WTC11 (cell line): Measurements from ENCODE around the gene SYT8. TPM values are rescaled to one million over a fixed set of nuclear protein-coding genes. Genes with fewer than 3 reads are reported as not detected.

Source experiments
- ATAC-seq: fragments of 200-7000 bp; cut with Tn5 transposase; 2 replicates; pipeline ENCODE4 v1.10.0; 2021; ENCODE audit warnings: mild to moderate bottlenecking, moderate library complexity
- CTCF ChIA-PET: fragments of 300-600 bp; sonication (Branson Sonifier 250); formaldehyde crosslinking; loops from one replicate; lab custom pipeline; 2021; ENCODE audit warnings: antibody characterized with exemption; lab: Charles Lee
- POLR2A ChIA-PET: fragments of 350-600 bp; sonication (Branson Sonifier 250); formaldehyde crosslinking; loops from one replicate; lab custom pipeline; 2021; ENCODE audit warnings: antibody characterized with exemption; lab: Charles Lee
- DNase-seq: peaks from one replicate; pipeline ENCODE4 v3.0.0; 2021; ENCODE audit warnings: low spot score
- H3K27ac Mint-ChIP-seq: 2 replicates; pipeline ENCODE4 v1.8.0; 2021; ENCODE audit warnings: mixed read lengths
- H3K27me3 Mint-ChIP-seq: 2 replicates; pipeline ENCODE4 v1.8.0; 2021; ENCODE audit warnings: low read depth, mild to moderate bottlenecking, moderate library complexity, mixed read lengths
- H3K36me3 Mint-ChIP-seq: 2 replicates; pipeline ENCODE4 v1.8.0; 2021; ENCODE audit warnings: mixed read lengths
- H3K4me1 Mint-ChIP-seq: 2 replicates; pipeline ENCODE4 v1.8.0; 2022; ENCODE audit warnings: mixed read lengths
- H3K4me3 Mint-ChIP-seq: 2 replicates; pipeline ENCODE4 v1.8.0; 2021; ENCODE audit warnings: mild to moderate bottlenecking, moderate library complexity, mixed read lengths
- H3K9me3 Mint-ChIP-seq: 2 replicates; pipeline ENCODE4 v1.8.0; 2021; ENCODE audit warnings: mixed read lengths
- GRHL2 ChIP-seq: fragments of 250-450 bp; sonication (Bioruptor Pico); IDR thresholded peaks from 2 replicates; pipeline ENCODE4 v1.8.0; 2022; ENCODE audit warnings: mild to moderate bottlenecking, moderate library complexity; ENCODE audit not compliant: insufficient replicate concordance, severe bottlenecking
- GTF2I ChIP-seq: fragments of 250-450 bp; sonication (Bioruptor Pico); conservative IDR thresholded peaks from 2 replicates; pipeline ENCODE4 v1.4.0; 2021; ENCODE audit warnings: mild to moderate bottlenecking
- HMGA2 ChIP-seq: fragments of 250-450 bp; sonication (Bioruptor Pico); IDR thresholded peaks from 2 replicates; pipeline ENCODE4 v1.4.0; 2021; ENCODE audit warnings: mild to moderate bottlenecking, moderate library complexity
- MXD4 ChIP-seq: fragments of 250-450 bp; sonication (Bioruptor Pico); IDR thresholded peaks from 2 replicates; pipeline ENCODE4 v1.8.0; 2021; ENCODE audit warnings: mild to moderate bottlenecking, moderate library complexity, borderline replicate concordance
- MYBL2 ChIP-seq: sonication (generic); formaldehyde crosslinking; IDR thresholded peaks from 2 replicates; pipeline ENCODE4 v1.8.1; 2023; ENCODE audit warnings: mild to moderate bottlenecking, moderate library complexity, missing genetic modification reagents
- NFE2L1 ChIP-seq: sonication (generic); formaldehyde crosslinking; IDR thresholded peaks from 2 replicates; pipeline ENCODE4 v1.8.1; 2023; ENCODE audit warnings: missing genetic modification reagents
- NR1H2 ChIP-seq: sonication (generic); formaldehyde crosslinking; IDR thresholded peaks from 2 replicates; pipeline ENCODE4 v1.9.0; 2021; ENCODE audit warnings: mild to moderate bottlenecking, moderate library complexity, missing genetic modification reagents
- PRRX2 ChIP-seq: fragments of 250-450 bp; sonication (Bioruptor Pico); IDR thresholded peaks from 2 replicates; pipeline ENCODE4 v1.8.0; 2021; ENCODE audit warnings: mild to moderate bottlenecking
- RELA ChIP-seq: sonication (generic); formaldehyde crosslinking; IDR thresholded peaks from 2 replicates; pipeline ENCODE4 v1.8.1; 2022; ENCODE audit warnings: missing genetic modification reagents, mild to moderate bottlenecking, borderline replicate concordance
- SMAD4 ChIP-seq: sonication (generic); formaldehyde crosslinking; IDR thresholded peaks from 2 replicates; pipeline ENCODE4 v1.8.0; 2022; ENCODE audit warnings: mild to moderate bottlenecking, missing genetic modification reagents
- ZNF263 ChIP-seq: sonication (generic); formaldehyde crosslinking; IDR thresholded peaks from 2 replicates; pipeline ENCODE4 v1.8.1; 2022; ENCODE audit warnings: low read depth, mild to moderate bottlenecking, moderate library complexity, missing genetic modification reagents
- ZNF317 ChIP-seq: sonication (generic); formaldehyde crosslinking; IDR thresholded peaks from 2 replicates; pipeline ENCODE4 v1.8.1; 2023; ENCODE audit warnings: low read depth, mild to moderate bottlenecking, moderate library complexity, missing genetic modification reagents, borderline replicate concordance
- ZNF423 ChIP-seq: fragments of 250-450 bp; sonication (Bioruptor Pico); IDR thresholded peaks from 2 replicates; pipeline ENCODE4 v2.1.2; 2022; ENCODE audit warnings: mild to moderate bottlenecking, moderate library complexity
- total RNA-seq: library from RNA; stranded (reverse); gene quantifications from 3 replicates; pipeline ENCODE4 v1.2.3, GENCODE V29; 2021
- TF ChIP-seq, protein P1 (sequence below): sonication (generic); formaldehyde crosslinking; IDR thresholded peaks from 2 replicates; pipeline ENCODE4 v1.8.0; 2023; ENCODE audit warnings: missing genetic modification reagents
- TF ChIP-seq, protein P2 (sequence below): sonication (generic); formaldehyde crosslinking; IDR thresholded peaks from 2 replicates; pipeline ENCODE4 v1.8.0; 2023; ENCODE audit warnings: mild to moderate bottlenecking, missing genetic modification reagents
- TF ChIP-seq, protein P3 (sequence below): sonication (generic); formaldehyde crosslinking; IDR thresholded peaks from 2 replicates; pipeline ENCODE4 v1.8.1; 2023; ENCODE audit warnings: mild to moderate bottlenecking, missing genetic modification reagents
- TF ChIP-seq, protein P4 (sequence below): sonication (generic); formaldehyde crosslinking; IDR thresholded peaks from 2 replicates; pipeline ENCODE4 v1.8.0; 2022; ENCODE audit warnings: mild to moderate bottlenecking, missing genetic modification reagents
- TF ChIP-seq, protein P5 (sequence below): fragments of 250-450 bp; sonication (Bioruptor Pico); IDR thresholded peaks from 2 replicates; pipeline ENCODE4 v1.8.0; 2021; ENCODE audit warnings: mild to moderate bottlenecking
- TF ChIP-seq, protein P6 (sequence below): sonication (generic); formaldehyde crosslinking; IDR thresholded peaks from 2 replicates; pipeline ENCODE4 v1.8.0; 2022; ENCODE audit warnings: mild to moderate bottlenecking, missing genetic modification reagents

The SYT8 gene
- total RNA-seq, 1 experiment from 2014 or later: 0.37 TPM

DNA sequence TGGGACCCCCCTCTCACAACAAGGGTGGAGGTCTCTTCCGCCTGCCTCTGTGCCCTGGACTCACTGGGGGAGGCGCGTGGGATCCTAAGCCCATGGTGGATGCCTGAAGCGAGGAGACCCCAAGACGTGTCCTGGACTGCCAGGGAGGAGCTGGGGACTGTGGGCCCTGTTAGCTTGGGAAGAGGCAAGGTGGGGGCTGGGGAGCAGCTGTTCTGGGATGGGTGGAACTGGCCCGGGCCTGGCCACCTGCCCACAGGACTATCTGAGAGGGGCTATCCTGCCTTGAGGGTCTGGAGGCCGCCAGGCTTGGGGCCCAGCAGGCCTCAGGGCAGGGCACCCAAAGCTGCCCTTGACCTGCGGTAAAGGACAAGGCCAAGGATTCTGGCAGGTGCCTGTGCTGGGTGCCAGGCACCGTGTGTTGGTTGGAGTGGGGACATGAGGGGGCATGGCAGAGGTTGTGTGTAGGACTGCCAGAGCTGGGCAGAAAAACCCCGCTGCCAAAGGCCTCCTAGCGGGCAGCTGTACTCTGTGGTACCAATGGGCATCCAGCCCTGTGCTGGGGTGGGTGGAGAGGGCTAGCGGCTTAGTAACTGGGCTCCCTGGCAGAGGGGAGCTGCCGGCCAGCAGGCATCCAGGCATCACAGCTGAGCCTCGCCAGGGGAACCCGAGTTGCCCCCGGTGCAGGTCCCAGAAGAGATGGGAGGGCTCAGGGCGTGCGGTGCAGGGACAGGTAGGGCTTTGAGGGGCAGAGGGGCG is 18.8 kb downstream of the SYT8 start (continued):
- TF ChIP-seq MYBL2 (CRISPR knock-in tag): no peak
- no peak for TF ChIP-seq GTF2I (CRISPR knock-in tag)

DNA sequence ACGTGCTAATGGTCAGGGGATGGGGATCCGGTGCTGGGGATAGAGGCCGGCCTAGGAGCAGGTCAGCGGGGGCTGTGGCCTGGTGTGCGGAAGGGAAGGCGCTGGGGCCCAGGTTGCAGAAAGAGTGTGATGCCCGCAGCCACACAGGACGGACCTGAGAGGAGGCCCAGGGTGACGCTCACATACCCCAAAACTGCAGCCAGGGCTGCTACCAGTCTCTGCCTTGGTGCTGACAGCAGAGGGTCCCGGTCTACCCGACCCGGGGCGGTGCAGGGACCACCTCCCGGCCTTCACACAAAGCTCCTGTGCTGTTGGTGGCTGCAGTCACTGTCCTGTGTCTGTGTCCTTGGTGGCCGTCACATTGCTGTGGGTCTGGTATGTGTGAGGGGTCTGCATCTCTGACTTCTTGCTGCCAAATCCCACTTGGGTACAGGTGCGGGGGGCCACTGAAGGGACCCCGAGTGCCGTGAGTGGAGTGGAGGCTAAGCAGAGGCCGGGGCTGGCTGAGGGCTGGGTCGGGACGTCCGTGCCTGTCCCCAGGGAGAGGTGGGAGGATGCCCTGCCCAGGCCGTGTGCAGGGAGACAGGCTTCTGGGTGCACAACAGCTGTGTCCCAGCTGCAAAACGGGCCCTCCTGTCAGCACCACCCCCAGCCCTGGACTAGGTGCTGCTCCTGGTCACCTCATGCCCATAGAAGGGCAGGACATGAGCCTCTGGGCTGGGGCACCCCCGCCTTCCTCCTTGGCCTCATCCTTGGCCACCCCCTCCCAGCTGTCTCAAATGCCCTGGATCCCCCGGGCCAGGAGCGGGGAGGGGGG is 19.6 kb downstream of the SYT8 start:
- ChIA-PET CTCF (interaction anchor here (1.5 to 2.9 kb wide), 6 partner anchors 22 to 297 kb away, joined by 5 to 13 read pairs (median 8); no protein-coding TSS in a partner anchor), POLR2A (interaction anchor here (0.5 kb wide), 1 partner anchor 128 kb away, joined by 3 read pairs; no protein-coding TSS in a partner anchor)
- TF ChIP-seq, protein P1, sequence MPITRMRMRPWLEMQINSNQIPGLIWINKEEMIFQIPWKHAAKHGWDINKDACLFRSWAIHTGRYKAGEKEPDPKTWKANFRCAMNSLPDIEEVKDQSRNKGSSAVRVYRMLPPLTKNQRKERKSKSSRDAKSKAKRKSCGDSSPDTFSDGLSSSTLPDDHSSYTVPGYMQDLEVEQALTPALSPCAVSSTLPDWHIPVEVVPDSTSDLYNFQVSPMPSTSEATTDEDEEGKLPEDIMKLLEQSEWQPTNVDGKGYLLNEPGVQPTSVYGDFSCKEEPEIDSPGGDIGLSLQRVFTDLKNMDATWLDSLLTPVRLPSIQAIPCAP (CRISPR knock-in tag): no peak
- no peak for TF ChIP-seq NFE2L1 (CRISPR knock-in tag)
- TF ChIP-seq RELA (CRISPR knock-in tag): no peak
- TF ChIP-seq, protein P2, sequence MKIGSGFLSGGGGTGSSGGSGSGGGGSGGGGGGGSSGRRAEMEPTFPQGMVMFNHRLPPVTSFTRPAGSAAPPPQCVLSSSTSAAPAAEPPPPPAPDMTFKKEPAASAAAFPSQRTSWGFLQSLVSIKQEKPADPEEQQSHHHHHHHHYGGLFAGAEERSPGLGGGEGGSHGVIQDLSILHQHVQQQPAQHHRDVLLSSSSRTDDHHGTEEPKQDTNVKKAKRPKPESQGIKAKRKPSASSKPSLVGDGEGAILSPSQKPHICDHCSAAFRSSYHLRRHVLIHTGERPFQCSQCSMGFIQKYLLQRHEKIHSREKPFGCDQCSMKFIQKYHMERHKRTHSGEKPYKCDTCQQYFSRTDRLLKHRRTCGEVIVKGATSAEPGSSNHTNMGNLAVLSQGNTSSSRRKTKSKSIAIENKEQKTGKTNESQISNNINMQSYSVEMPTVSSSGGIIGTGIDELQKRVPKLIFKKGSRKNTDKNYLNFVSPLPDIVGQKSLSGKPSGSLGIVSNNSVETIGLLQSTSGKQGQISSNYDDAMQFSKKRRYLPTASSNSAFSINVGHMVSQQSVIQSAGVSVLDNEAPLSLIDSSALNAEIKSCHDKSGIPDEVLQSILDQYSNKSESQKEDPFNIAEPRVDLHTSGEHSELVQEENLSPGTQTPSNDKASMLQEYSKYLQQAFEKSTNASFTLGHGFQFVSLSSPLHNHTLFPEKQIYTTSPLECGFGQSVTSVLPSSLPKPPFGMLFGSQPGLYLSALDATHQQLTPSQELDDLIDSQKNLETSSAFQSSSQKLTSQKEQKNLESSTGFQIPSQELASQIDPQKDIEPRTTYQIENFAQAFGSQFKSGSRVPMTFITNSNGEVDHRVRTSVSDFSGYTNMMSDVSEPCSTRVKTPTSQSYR (CRISPR knock-in tag): no peak
- TF ChIP-seq HMGA2: no peak
- TF ChIP-seq GRHL2 (CRISPR knock-in tag): no peak
- TF ChIP-seq, protein P3, sequence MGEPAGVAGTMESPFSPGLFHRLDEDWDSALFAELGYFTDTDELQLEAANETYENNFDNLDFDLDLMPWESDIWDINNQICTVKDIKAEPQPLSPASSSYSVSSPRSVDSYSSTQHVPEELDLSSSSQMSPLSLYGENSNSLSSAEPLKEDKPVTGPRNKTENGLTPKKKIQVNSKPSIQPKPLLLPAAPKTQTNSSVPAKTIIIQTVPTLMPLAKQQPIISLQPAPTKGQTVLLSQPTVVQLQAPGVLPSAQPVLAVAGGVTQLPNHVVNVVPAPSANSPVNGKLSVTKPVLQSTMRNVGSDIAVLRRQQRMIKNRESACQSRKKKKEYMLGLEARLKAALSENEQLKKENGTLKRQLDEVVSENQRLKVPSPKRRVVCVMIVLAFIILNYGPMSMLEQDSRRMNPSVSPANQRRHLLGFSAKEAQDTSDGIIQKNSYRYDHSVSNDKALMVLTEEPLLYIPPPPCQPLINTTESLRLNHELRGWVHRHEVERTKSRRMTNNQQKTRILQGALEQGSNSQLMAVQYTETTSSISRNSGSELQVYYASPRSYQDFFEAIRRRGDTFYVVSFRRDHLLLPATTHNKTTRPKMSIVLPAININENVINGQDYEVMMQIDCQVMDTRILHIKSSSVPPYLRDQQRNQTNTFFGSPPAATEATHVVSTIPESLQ: no peak
- TF ChIP-seq, protein P4, sequence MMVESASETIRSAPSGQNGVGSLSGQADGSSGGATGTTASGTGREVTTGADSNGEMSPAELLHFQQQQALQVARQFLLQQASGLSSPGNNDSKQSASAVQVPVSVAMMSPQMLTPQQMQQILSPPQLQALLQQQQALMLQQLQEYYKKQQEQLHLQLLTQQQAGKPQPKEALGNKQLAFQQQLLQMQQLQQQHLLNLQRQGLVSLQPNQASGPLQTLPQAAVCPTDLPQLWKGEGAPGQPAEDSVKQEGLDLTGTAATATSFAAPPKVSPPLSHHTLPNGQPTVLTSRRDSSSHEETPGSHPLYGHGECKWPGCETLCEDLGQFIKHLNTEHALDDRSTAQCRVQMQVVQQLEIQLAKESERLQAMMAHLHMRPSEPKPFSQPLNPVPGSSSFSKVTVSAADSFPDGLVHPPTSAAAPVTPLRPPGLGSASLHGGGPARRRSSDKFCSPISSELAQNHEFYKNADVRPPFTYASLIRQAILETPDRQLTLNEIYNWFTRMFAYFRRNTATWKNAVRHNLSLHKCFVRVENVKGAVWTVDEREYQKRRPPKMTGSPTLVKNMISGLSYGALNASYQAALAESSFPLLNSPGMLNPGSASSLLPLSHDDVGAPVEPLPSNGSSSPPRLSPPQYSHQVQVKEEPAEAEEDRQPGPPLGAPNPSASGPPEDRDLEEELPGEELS: no peak
- no peak for TF ChIP-seq ZNF317 (CRISPR knock-in tag)
- TF ChIP-seq NR1H2 (CRISPR knock-in tag): no peak
- no peak for TF ChIP-seq PRRX2
- no peak for TF ChIP-seq ZNF423 (CRISPR knock-in tag)
- TF ChIP-seq, protein P5, sequence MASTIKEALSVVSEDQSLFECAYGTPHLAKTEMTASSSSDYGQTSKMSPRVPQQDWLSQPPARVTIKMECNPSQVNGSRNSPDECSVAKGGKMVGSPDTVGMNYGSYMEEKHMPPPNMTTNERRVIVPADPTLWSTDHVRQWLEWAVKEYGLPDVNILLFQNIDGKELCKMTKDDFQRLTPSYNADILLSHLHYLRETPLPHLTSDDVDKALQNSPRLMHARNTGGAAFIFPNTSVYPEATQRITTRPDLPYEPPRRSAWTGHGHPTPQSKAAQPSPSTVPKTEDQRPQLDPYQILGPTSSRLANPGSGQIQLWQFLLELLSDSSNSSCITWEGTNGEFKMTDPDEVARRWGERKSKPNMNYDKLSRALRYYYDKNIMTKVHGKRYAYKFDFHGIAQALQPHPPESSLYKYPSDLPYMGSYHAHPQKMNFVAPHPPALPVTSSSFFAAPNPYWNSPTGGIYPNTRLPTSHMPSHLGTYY (CRISPR knock-in tag): no peak
- no peak for TF ChIP-seq SMAD4 (CRISPR knock-in tag)
- no peak for TF ChIP-seq ZNF263
- TF ChIP-seq, protein P6, sequence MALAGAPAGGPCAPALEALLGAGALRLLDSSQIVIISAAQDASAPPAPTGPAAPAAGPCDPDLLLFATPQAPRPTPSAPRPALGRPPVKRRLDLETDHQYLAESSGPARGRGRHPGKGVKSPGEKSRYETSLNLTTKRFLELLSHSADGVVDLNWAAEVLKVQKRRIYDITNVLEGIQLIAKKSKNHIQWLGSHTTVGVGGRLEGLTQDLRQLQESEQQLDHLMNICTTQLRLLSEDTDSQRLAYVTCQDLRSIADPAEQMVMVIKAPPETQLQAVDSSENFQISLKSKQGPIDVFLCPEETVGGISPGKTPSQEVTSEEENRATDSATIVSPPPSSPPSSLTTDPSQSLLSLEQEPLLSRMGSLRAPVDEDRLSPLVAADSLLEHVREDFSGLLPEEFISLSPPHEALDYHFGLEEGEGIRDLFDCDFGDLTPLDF (CRISPR knock-in tag): no peak
- no peak for TF ChIP-seq MXD4 (CRISPR knock-in tag)
- no peaks in the 10 kb centered on the region for H3K36me3 Mint-ChIP-seq
- no peaks in the 10 kb centered on the region for H3K4me1 Mint-ChIP-seq
- no peak for DNase-seq
- H3K4me3 Mint-ChIP-seq: no peak overlapping the region
- no peaks in the 10 kb centered on the region; the same call in 1 of the 2 replicates for H3K27me3 Mint-ChIP-seq
- H3K9me3 Mint-ChIP-seq: no peaks in the 10 kb centered on the region
- no peak overlapping the region for H3K27ac Mint-ChIP-seq
- no peak for ATAC-seq
